Stomach (tissue), 9 donors: ENCODE results near the gene TCFL5. TPM values are rescaled to one million over a fixed set of nuclear protein-coding genes. Genes with fewer than 3 reads are reported as not detected.

Experiments
- DNase-seq, 2 donors: peaks; one replicate each; pipeline versions ENCODE4 v3.0.0 to v3.0.0-alpha.2; 2013 to 2019
- H3K27ac ChIP-seq, 5 donors: fragments of 200-600 bp in 4 of 5; sonication (generic) in 4 of 5; one replicate each; pipeline ENCODE4 v1.5.1; 2013 to 2019; ENCODE audit warnings: mild to moderate bottlenecking in 1 of 5, moderate library complexity in 1 of 5
- H3K27me3 ChIP-seq, 3 donors: fragments of 200-600 bp; sonication (generic); one replicate each; pipeline ENCODE4 v1.5.1; 2017 to 2019; ENCODE audit warnings: mixed run types in 1 of 3
- H3K36me3 ChIP-seq, 4 donors: fragments of 200-600 bp; sonication (generic); 1 replicate in 3 of 4; 2 replicates in 1 of 4; pipeline ENCODE4 v1.5.1; 2016 to 2019
- H3K4me1 ChIP-seq, 4 donors: fragments of 200-600 bp; sonication (generic); one replicate each; pipeline ENCODE4 v1.5.1; 2016 to 2019
- H3K4me3 ChIP-seq, 4 donors: fragments of 200-600 bp; sonication (generic) in 3 of 4; one replicate each; pipeline ENCODE4 v1.5.1; 2016 to 2019; ENCODE audit warnings: mild to moderate bottlenecking in 1 of 4
- H3K9me3 ChIP-seq, 4 donors: fragments of 200-600 bp; sonication (generic); one replicate each; pipeline ENCODE4 v1.5.1; 2016 to 2019
- EP300 ChIP-seq: sonication (generic); formaldehyde crosslinking; IDR thresholded peaks from one replicate; pipeline ENCODE4 v1.6.1; 2017; ENCODE audit warnings: antibody characterized with exemption
- POLR2A ChIP-seq, 4 donors: fragments of 450-650 bp; IDR thresholded peaks; one replicate each; pipeline ENCODE4 v1.6.1; 2016; ENCODE audit warnings: antibody characterized with exemption in 4 of 4, control low read depth in 2 of 4, mild to moderate bottlenecking in 1 of 4, moderate library complexity in 1 of 4
- POLR2AphosphoS5 ChIP-seq, 3 donors: sonication (generic); formaldehyde crosslinking; IDR thresholded peaks; one replicate each; pipeline ENCODE4 v1.6.1; 2016; ENCODE audit warnings: antibody characterized with exemption in 3 of 3
- WGBS, 5 donors: extraction: QIAGEN DNeasy Blood & Tissue Kit in 3 of 5; methylation state at CpG; one replicate each; pipeline versions ENCODE4 v1.1.5 to v1.1.7; 2013 to 2018; 5-methylcytosine and 5-hydroxymethylcytosine counted together
- intact Hi-C: fragments of 100-400 bp; cut with DNase I; formaldehyde crosslinking; loops from one replicate; pipeline ENCODE4 v1.15.1; 2023; ENCODE audit warnings: low total_unique reads
- polyA plus RNA-seq, 3 donors: library from polyadenylated mRNA; stranded (reverse); fragments of 200-250 nt; gene quantifications; one replicate each; pipeline ENCODE4 v1.2.3, GENCODE V29; 2013
- total RNA-seq, 5 donors: library from RNA; depleted of rRNA; stranded (reverse); fragments of >200 nt; gene quantifications; one replicate each; pipeline versions ENCODE4 v1.1.0 to v1.2.3, GENCODE V29; 2014 to 2016
- TF ChIP-seq, protein P1 (sequence below), 7 experiments: fragments of 450-650 bp in 4 of 7; fragments of 200-600 bp in 3 of 7; sonication (generic) in 3 of 7; IDR thresholded peaks; one replicate each; pipeline ENCODE4 v1.5.1; 2016 to 2019; ENCODE audit warnings: antibody characterized with exemption in 7 of 7, control low read depth in 2 of 7, mild to moderate bottlenecking in 1 of 7
- donor health status: healthy with polysubstance abuse.
- donor health status: Bipolar disorder and iron deficiency.
- donor health status: healthy.

TCFL5 gene
- total and polyA plus RNA-seq, 8 donors, result 3.0 to 29.5 (median 5.7) TPM

- H3K36me3 ChIP-seq, result no peaks in the 10 kb centered on the region
- intact Hi-C loops, result no loop called here
- H3K4me1 ChIP-seq, result peaks cover 0 to 15% (median 7%) of the 10 kb centered on the region in 4 donors
- H3K9me3 ChIP-seq, result no peaks in the 10 kb centered on the region
- TF ChIP-seq POLR2AphosphoS5 (IDR thresholded peaks at IDR 0.05), result no peak
- WGBS, 5 donors, result 79 to 93% (median 86%) methylated on average over 8 of the region's 8 CpGs
- no peak for DNase-seq
- H3K27me3 ChIP-seq, result peaks cover 0 to 17% (median 0%) of the 10 kb centered on the region in 3 donors
- no peak overlapping the region for H3K4me3 ChIP-seq
- H3K27ac ChIP-seq, result no peak overlapping the region
Observed at GRCh38 chr20:62837790-62838127, 23.9 kb downstream of the TCFL5 start.

GRCh38 chr20:62836967-62837490, 24.6 kb downstream of the TCFL5 start:
- WGBS, 5 donors, result 88 to 96% (median 92%) methylated on average over 19 of the region's 19 CpGs
- Histone ChIP-seq H3K9me3 (no peaks in the 10 kb centered on the region), H3K27ac (no peak overlapping the region), H3K4me3 (no peak overlapping the region), H3K27me3 (peaks cover 0 to 17% (median 0%) of the 10 kb centered on the region in 3 donors), H3K36me3 (no peaks in the 10 kb centered on the region), H3K4me1 (peaks cover 7 to 22% (median 15%) of the 10 kb centered on the region in 4 donors)
- TF ChIP-seq EP300 (no peak), POLR2A (IDR thresholded peaks at IDR 0.05) (no peak), POLR2AphosphoS5 (IDR thresholded peaks at IDR 0.05) (no peak)
- TF ChIP-seq, protein P1, sequence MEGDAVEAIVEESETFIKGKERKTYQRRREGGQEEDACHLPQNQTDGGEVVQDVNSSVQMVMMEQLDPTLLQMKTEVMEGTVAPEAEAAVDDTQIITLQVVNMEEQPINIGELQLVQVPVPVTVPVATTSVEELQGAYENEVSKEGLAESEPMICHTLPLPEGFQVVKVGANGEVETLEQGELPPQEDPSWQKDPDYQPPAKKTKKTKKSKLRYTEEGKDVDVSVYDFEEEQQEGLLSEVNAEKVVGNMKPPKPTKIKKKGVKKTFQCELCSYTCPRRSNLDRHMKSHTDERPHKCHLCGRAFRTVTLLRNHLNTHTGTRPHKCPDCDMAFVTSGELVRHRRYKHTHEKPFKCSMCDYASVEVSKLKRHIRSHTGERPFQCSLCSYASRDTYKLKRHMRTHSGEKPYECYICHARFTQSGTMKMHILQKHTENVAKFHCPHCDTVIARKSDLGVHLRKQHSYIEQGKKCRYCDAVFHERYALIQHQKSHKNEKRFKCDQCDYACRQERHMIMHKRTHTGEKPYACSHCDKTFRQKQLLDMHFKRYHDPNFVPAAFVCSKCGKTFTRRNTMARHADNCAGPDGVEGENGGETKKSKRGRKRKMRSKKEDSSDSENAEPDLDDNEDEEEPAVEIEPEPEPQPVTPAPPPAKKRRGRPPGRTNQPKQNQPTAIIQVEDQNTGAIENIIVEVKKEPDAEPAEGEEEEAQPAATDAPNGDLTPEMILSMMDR (IDR thresholded peaks at IDR 0.05), result no peak
- DNase-seq, result no peak
- intact Hi-C loops, result no loop called here

GRCh38 chr20:62835931-62836861, 25.4 kb downstream of the TCFL5 start:
- Histone ChIP-seq H3K27me3 (peaks cover 0 to 17% (median 0%) of the 10 kb centered on the region in 3 donors), H3K36me3 (no peaks in the 10 kb centered on the region), H3K27ac (no peak overlapping the region), H3K4me1 (peaks cover 13 to 30% (median 23%) of the 10 kb centered on the region in 4 donors), H3K4me3 (no peak overlapping the region), H3K9me3 (no peaks in the 10 kb centered on the region)
- TF ChIP-seq POLR2AphosphoS5 (IDR thresholded peaks at IDR 0.05) (no peak), POLR2A (IDR thresholded peaks at IDR 0.05) (no peak), EP300 (no peak)
- TF ChIP-seq, protein P1 (IDR thresholded peaks at IDR 0.05), result no peak
- DNase-seq, result peak in 1 of 2 donors; percentile 55
- intact Hi-C loops, result no loop called here
- 76 to 88% (median 82%) methylated on average over 36 to 52 of the region's 52 CpGs for WGBS, 5 donors

DNA sequence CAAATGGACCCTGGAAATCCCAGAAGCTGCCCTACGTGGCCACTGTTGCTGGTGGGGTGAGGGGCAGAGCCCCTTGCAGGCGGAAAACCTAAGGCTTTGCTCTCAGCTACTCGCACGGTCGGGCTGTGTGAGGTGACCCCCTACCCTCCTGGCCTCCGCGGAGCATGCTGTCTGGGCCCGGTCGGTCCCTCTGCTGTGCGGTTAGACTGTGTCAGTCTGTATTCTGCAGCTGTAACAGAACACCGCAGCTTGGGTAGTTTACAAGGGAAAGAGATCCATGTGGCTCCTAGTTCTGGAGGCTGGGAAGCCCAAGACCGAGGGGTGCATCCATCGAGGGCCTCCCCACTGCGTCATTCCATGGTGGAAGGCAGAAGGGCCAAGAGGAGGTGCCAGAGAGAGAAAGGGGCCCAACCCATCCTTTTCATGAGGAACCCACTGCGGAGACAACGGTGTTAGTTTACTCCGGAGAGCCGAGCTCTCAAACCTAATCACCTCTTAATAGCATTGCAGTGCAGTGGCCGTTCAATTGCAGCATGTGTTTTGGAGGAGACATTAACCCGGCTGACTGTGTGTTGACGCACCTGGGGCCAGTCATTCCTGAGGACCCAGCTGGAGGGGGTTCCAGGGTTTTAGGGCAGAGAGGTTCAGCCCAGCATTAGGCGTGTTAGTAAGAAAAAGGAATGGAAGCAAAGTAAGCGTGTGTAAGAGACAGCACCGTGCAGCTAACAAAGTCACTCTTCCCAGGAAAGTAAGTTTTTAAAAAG, 26.5 kb downstream of the TCFL5 start:
- Histone ChIP-seq H3K4me1 (peaks cover 13 to 34% (median 28%) of the 10 kb centered on the region in 4 donors), H3K4me3 (no peak overlapping the region), H3K27ac (no peak overlapping the region), H3K36me3 (no peaks in the 10 kb centered on the region), H3K27me3 (peaks cover 0 to 17% (median 0%) of the 10 kb centered on the region in 3 donors), H3K9me3 (no peaks in the 10 kb centered on the region)
- intact Hi-C loops, result no loop called here
- no peak for DNase-seq
- TF ChIP-seq POLR2AphosphoS5 (IDR thresholded peaks at IDR 0.05) (no peak), POLR2A (IDR thresholded peaks at IDR 0.05) (no peak), EP300 (no peak)
- TF ChIP-seq, protein P1 (IDR thresholded peaks at IDR 0.05), result no peak
- 87 to 92% (median 90%) methylated on average over 21 to 24 of the region's 24 CpGs for WGBS, 5 donors
